Hematopoietic multipotent progenitor cell treated with erythropoietin and hydrocortisone succinate and interleukin-3 and kit ligand, for 17 days (in vitro differentiated cells): ENCODE measurements around the gene RPP30.

Source experiments
- DNase-seq: peaks from one replicate; pipeline ENCODE4 v3.0.0-alpha.2; 2015; ENCODE audit warnings: low spot score

Gene RPP30

GRCh38 chr10:90871766-90872647 lies at the start of gene RPP30:
Gene RPP30, plus strand, starts transcription at chr10:90871974. Its CDS starts 13 bp downstream, at chr10:90871987.
- peak; percentile 68 for DNase-seq

- DNase-seq: no peak
Measured at GRCh38 chr10:90822508-90822907, 49.3 kb upstream of the RPP30 start.

- no peak for DNase-seq
Measured at GRCh38 chr10:90832111-90832510, 39.7 kb upstream of the RPP30 start.

- no peak for DNase-seq
Measured at GRCh38 chr10:90834326-90834725, 37.4 kb upstream of the RPP30 start.

- no peak for DNase-seq
Measured at GRCh38 chr10:90837486-90837885, 34.3 kb upstream of the RPP30 start.

GRCh38 chr10:90842725-90843124 lies 29.0 kb upstream of the RPP30 start:
- DNase-seq: no peak

- no peak for DNase-seq
Measured at GRCh38 chr10:90845726-90846125, 26.0 kb upstream of the RPP30 start.

- no peak for DNase-seq
Measured at GRCh38 chr10:90846746-90847145, 25.0 kb upstream of the RPP30 start.

GRCh38 chr10:90847436-90847835 lies 24.3 kb upstream of the RPP30 start:
- DNase-seq: no peak

GRCh38 chr10:90849956-90850749 lies 21.6 kb upstream of the RPP30 start:
- no peak for DNase-seq

GRCh38 chr10:90855126-90855525 lies 16.6 kb upstream of the RPP30 start:
- no peak for DNase-seq

GRCh38 chr10:90856261-90856660 lies 15.5 kb upstream of the RPP30 start:
- no peak for DNase-seq

- no peak for DNase-seq
Measured at GRCh38 chr10:90856964-90857634, 14.7 kb upstream of the RPP30 start.

- peak; percentile 15 for DNase-seq
Measured at GRCh38 chr10:90857635-90858460, 13.9 kb upstream of the RPP30 start, which contains the start of gene HTR7. Gene HTR7, minus strand, starts transcription at chr10:90858039. Its CDS starts 368 bp downstream, at chr10:90857671.

- no peak for DNase-seq
Measured at GRCh38 chr10:90858461-90858968, 13.3 kb upstream of the RPP30 start.

- no peak for DNase-seq
Measured at GRCh38 chr10:90859321-90859751, 12.4 kb upstream of the RPP30 start.

GRCh38 chr10:90860790-90861189 lies 11.0 kb upstream of the RPP30 start:
- no peak for DNase-seq

- DNase-seq: no peak
Measured at GRCh38 chr10:90862908-90863514, 8.8 kb upstream of the RPP30 start.

GRCh38 chr10:90865401-90865800 lies 6.4 kb upstream of the RPP30 start:
- DNase-seq: no peak

GRCh38 chr10:90866050-90866598 lies 5.7 kb upstream of the RPP30 start:
- DNase-seq: no peak
